Thoracic aorta (tissue), 2 donors: Measurements from ENCODE around the gene SAMD9. TPM values are rescaled to one million over a fixed set of nuclear protein-coding genes. Genes with fewer than 3 reads are reported as not detected.

Source experiments
- ATAC-seq: fragments of 150-250 bp; one replicate; pipeline ENCODE4 v1.8.0; 2017; ENCODE audit warnings: low read depth; ENCODE audit not compliant: insufficient number of reproducible peaks, low FRiP score
- DNase-seq: peaks from one replicate; pipeline ENCODE4 v3.0.0-alpha.2; 2020; ENCODE audit warnings: low spot score
- H3K27ac ChIP-seq, 2 donors: fragments of 200-600 bp; sonication (generic); 1 replicate in 1 of 2; 2 replicates in 1 of 2; pipeline ENCODE4 v1.5.1; 2016; ENCODE audit warnings: mild to moderate bottlenecking in 2 of 2, moderate library complexity in 2 of 2
- H3K27me3 ChIP-seq: fragments of 200-600 bp; sonication (generic); replicated peaks from 2 replicates; pipeline ENCODE4 v1.6.0; 2016; ENCODE audit warnings: mild to moderate bottlenecking; ENCODE audit not compliant: insufficient read depth
- H3K36me3 ChIP-seq: fragments of 200-600 bp; sonication (generic); one replicate; pipeline ENCODE4 v1.5.1; 2016
- H3K4me1 ChIP-seq, 2 donors: fragments of 200-600 bp; sonication (generic); 1 replicate in 1 of 2; 2 replicates in 1 of 2; pipeline versions ENCODE4 v1.5.1 to v1.6.0; 2016; ENCODE audit warnings: low read depth in 2 of 2, mild to moderate bottlenecking in 1 of 2; ENCODE audit not compliant: control insufficient read depth in 1 of 2
- H3K4me3 ChIP-seq: fragments of 200-600 bp; sonication (generic); 2 replicates; pipeline ENCODE4 v1.5.1; 2016; ENCODE audit warnings: mild to moderate bottlenecking
- H3K9me3 ChIP-seq: fragments of 200-600 bp; sonication (generic); 2 replicates; pipeline ENCODE4 v1.5.1; 2016
- total RNA-seq, 2 donors: library from RNA; depleted of rRNA; stranded (reverse); fragments of >200 nt; gene quantifications; one replicate each; pipeline versions ENCODE4 v1.1.0 to v1.2.3, GENCODE V29; 2016
- TF ChIP-seq, protein P1 (sequence below): fragments of 200-600 bp; sonication (generic); IDR thresholded peaks from one replicate; pipeline ENCODE4 v1.5.1; 2019; ENCODE audit warnings: antibody characterized with exemption

SAMD9 gene
- total RNA-seq, 2 donors from 2014 or later = 10.2 TPM

- DNase-seq (no peak), ATAC-seq (no peak)
- H3K9me3 ChIP-seq = no peaks in the 10 kb centered on the region
- no peaks in the 10 kb centered on the region for H3K36me3 ChIP-seq
- H3K27ac ChIP-seq = no peak overlapping the region
- H3K27me3 ChIP-seq = no peaks in the 10 kb centered on the region
- TF ChIP-seq, protein P1, sequence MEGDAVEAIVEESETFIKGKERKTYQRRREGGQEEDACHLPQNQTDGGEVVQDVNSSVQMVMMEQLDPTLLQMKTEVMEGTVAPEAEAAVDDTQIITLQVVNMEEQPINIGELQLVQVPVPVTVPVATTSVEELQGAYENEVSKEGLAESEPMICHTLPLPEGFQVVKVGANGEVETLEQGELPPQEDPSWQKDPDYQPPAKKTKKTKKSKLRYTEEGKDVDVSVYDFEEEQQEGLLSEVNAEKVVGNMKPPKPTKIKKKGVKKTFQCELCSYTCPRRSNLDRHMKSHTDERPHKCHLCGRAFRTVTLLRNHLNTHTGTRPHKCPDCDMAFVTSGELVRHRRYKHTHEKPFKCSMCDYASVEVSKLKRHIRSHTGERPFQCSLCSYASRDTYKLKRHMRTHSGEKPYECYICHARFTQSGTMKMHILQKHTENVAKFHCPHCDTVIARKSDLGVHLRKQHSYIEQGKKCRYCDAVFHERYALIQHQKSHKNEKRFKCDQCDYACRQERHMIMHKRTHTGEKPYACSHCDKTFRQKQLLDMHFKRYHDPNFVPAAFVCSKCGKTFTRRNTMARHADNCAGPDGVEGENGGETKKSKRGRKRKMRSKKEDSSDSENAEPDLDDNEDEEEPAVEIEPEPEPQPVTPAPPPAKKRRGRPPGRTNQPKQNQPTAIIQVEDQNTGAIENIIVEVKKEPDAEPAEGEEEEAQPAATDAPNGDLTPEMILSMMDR = peak; percentile 78
- no peaks in the 10 kb centered on the region for H3K4me1 ChIP-seq
- no peak overlapping the region for H3K4me3 ChIP-seq
These were observed 62.2 kb downstream of the SAMD9 start for GRCh38 chr7:93055543-93056107.

- Histone ChIP-seq H3K36me3 (no peaks in the 10 kb centered on the region), H3K9me3 (no peaks in the 10 kb centered on the region), H3K4me1 (no peaks in the 10 kb centered on the region), H3K27ac (no peak overlapping the region), H3K27me3 (no peaks in the 10 kb centered on the region), H3K4me3 (no peak overlapping the region)
- DNase-seq = no peak
- no peak for ATAC-seq
- TF ChIP-seq, protein P1 = no peak
These were observed 62.8 kb downstream of the SAMD9 start for GRCh38 chr7:93054975-93055374.

- Histone ChIP-seq H3K4me1 (no peaks in the 10 kb centered on the region), H3K4me3 (no peak overlapping the region), H3K36me3 (no peaks in the 10 kb centered on the region), H3K9me3 (no peaks in the 10 kb centered on the region), H3K27ac (no peak overlapping the region), H3K27me3 (no peaks in the 10 kb centered on the region)
- no peak for ATAC-seq
- DNase-seq = no peak
- TF ChIP-seq, protein P1 = no peak
These were observed 63.5 kb downstream of the SAMD9 start for GRCh38 chr7:93053949-93054943.

- Histone ChIP-seq H3K36me3 (no peaks in the 10 kb centered on the region), H3K27me3 (no peaks in the 10 kb centered on the region), H3K4me1 (no peaks in the 10 kb centered on the region), H3K4me3 (no peak overlapping the region), H3K9me3 (no peaks in the 10 kb centered on the region), H3K27ac (no peak overlapping the region)
- TF ChIP-seq, protein P1 = no peak
- ATAC-seq (no peak), DNase-seq (no peak)
These were observed 64.4 kb downstream of the SAMD9 start for GRCh38 chr7:93053209-93053948.

DNA sequence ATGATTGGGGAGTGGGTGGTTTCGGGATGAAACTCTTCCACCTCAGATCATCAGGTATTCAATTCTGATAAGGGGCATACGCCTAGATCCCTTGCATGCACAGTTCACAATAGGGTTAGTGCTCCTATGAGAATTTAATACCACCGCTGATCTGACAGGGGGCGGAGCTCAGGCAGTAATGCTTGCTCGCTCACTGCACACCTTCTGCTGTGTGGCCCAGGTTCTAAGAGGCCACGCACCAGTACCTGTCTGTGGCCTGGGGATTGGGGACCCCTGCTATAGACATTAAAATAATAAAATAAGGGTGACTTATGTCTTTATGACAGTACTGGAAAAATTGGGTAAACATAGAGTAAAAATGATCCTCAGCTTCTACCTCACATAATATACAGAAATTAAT is 66.1 kb downstream of the SAMD9 start:
- Histone ChIP-seq H3K4me3 (no peak overlapping the region), H3K36me3 (no peaks in the 10 kb centered on the region), H3K4me1 (no peaks in the 10 kb centered on the region), H3K27ac (no peak overlapping the region), H3K27me3 (no peaks in the 10 kb centered on the region), H3K9me3 (no peaks in the 10 kb centered on the region)
- DNase-seq = no peak
- ATAC-seq = no peak
- TF ChIP-seq, protein P1 = no peak
